Activated naive CD4-positive, alpha-beta T cell treated with anti-CD3 and anti-CD28 coated beads, Interleukin-2, amount 50 U/mL, for 24 hours (primary cell): ENCODE measurements around the gene LRCOL1.
A peak's percentile ranks its signal among the peaks of the same experiment; 100 is the strongest.

Source experiments
- H3K27ac Mint-ChIP-seq: one replicate; pipeline ENCODE4 v1.8.0; 2021; ENCODE audit warnings: mild to moderate bottlenecking, mixed read lengths
- H3K27me3 Mint-ChIP-seq: one replicate; pipeline ENCODE4 v1.8.0; 2021; ENCODE audit warnings: mixed read lengths
- H3K36me3 Mint-ChIP-seq: one replicate; pipeline ENCODE4 v1.8.0; 2021; ENCODE audit warnings: mixed read lengths
- H3K4me1 Mint-ChIP-seq: one replicate; pipeline ENCODE4 v1.8.0; 2021; ENCODE audit warnings: mixed read lengths
- H3K4me3 Mint-ChIP-seq: one replicate; pipeline ENCODE4 v1.8.0; 2021; ENCODE audit warnings: mild to moderate bottlenecking, mixed read lengths
- H3K9me3 Mint-ChIP-seq: one replicate; pipeline ENCODE4 v1.8.0; 2021; ENCODE audit warnings: mixed read lengths

The LRCOL1 gene

GRCh38 chr12:132615579-132616038, 5.2 kb upstream of the LRCOL1 start:
- peaks cover 3% of the 10 kb centered on the region for H3K36me3 Mint-ChIP-seq
- H3K4me1 Mint-ChIP-seq = peaks cover 14% of the 10 kb centered on the region
- no peak overlapping the region for H3K4me3 Mint-ChIP-seq
- H3K9me3 Mint-ChIP-seq = no peaks in the 10 kb centered on the region
- peak overlapping the region; percentile 59 for H3K27ac Mint-ChIP-seq
- peaks cover 25% of the 10 kb centered on the region for H3K27me3 Mint-ChIP-seq

GRCh38 chr12:132614861-132615578, 4.6 kb upstream of the LRCOL1 start:
- Mint-ChIP-seq H3K9me3 (no peaks in the 10 kb centered on the region), H3K4me3 (peak overlapping the region; percentile 30), H3K27me3 (peaks cover 28% of the 10 kb centered on the region), H3K36me3 (peaks cover 3% of the 10 kb centered on the region), H3K4me1 (peaks cover 19% of the 10 kb centered on the region), H3K27ac (no peak overlapping the region)

DNA sequence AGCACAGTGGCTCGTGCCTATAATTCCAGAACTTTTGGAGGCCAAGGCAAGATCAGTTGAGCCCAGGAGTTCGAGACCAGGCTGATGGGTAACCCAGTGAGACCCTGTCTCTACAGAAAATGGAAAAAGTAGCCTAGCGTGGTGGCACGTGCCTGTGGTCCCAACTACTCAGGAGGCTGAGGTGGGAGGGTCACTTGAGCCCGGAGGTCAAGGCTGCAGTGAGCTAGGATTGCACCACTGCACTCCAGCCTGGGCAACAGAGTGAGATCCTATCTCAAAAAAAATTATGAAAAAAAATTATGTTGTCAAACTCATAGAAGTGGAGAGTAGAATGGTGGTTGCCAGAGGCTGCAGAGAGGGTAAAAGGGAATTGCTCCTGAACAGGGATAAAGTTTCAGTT, 3.6 kb upstream of the LRCOL1 start:
- H3K4me1 Mint-ChIP-seq = peaks cover 19% of the 10 kb centered on the region
- peaks cover 3% of the 10 kb centered on the region for H3K36me3 Mint-ChIP-seq
- no peaks in the 10 kb centered on the region for H3K9me3 Mint-ChIP-seq
- H3K27me3 Mint-ChIP-seq = peaks cover 29% of the 10 kb centered on the region
- H3K4me3 Mint-ChIP-seq = no peak overlapping the region
- no peak overlapping the region for H3K27ac Mint-ChIP-seq

DNA sequence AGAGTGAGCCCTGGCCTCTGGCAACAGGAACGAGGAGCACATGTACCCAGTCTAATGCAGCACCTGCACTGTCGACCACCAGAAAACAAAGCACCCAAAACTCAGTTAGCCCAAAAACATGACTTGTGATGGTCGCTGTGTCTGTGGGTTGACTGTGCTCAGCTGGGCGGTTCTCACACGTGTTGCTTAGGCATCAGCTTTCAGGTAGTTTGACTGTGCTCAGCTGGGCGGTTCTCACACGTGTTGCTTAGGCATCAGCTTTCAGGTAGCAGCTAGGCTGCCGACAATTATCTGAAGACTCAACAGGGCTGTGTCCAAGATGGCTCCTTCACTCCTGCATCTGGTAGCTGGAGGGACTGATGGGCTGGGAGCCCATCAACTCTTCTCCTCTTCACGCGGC, 1.2 kb upstream of the LRCOL1 start:
- no peak overlapping the region for H3K27ac Mint-ChIP-seq
- peaks cover 24% of the 10 kb centered on the region for H3K27me3 Mint-ChIP-seq
- H3K4me3 Mint-ChIP-seq = no peak overlapping the region
- H3K9me3 Mint-ChIP-seq = no peaks in the 10 kb centered on the region
- H3K4me1 Mint-ChIP-seq = peaks cover 11% of the 10 kb centered on the region
- H3K36me3 Mint-ChIP-seq = no peaks in the 10 kb centered on the region

DNA sequence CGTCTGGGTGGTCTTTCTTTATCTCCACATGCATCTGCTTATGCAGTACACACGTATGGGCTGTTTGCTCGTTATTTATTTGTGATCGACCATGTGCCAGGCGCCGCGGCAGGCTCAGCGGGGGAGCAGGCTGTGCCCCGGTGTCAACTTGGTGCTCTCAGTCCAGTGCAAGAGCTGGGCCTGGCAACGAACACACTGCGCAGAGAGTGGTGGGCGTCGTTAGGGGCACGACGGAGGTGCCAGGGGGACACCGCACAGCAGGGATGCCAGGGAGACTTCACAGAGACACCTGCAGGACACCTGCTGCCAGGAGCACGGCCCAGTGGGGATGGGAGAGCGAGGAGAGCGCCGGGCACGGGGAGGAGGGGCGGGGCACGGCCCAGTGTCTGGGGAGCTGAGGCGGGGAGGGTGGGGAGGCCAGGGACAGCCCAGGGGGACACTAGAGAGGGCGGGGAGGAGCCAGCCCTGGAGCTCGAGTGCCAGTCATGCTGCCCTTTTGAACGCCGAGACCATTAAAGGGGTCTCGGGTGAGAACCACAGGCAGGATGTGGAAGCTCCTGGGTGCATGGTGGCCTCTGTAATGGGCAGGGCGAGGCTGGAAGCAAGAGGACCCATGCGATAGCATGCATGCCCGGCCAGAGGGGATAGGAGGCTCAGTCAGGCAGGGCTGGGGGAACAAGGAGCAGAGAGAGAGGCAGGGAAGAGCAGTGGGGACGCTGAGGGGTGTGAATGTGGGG, 652 bp upstream of the LRCOL1 start:
- H3K36me3 Mint-ChIP-seq = no peaks in the 10 kb centered on the region
- peaks cover 11% of the 10 kb centered on the region for H3K4me1 Mint-ChIP-seq
- peaks cover 27% of the 10 kb centered on the region for H3K27me3 Mint-ChIP-seq
- peak overlapping the region; percentile 67 for H3K4me3 Mint-ChIP-seq
- no peak overlapping the region for H3K27ac Mint-ChIP-seq
- H3K9me3 Mint-ChIP-seq = no peaks in the 10 kb centered on the region

DNA sequence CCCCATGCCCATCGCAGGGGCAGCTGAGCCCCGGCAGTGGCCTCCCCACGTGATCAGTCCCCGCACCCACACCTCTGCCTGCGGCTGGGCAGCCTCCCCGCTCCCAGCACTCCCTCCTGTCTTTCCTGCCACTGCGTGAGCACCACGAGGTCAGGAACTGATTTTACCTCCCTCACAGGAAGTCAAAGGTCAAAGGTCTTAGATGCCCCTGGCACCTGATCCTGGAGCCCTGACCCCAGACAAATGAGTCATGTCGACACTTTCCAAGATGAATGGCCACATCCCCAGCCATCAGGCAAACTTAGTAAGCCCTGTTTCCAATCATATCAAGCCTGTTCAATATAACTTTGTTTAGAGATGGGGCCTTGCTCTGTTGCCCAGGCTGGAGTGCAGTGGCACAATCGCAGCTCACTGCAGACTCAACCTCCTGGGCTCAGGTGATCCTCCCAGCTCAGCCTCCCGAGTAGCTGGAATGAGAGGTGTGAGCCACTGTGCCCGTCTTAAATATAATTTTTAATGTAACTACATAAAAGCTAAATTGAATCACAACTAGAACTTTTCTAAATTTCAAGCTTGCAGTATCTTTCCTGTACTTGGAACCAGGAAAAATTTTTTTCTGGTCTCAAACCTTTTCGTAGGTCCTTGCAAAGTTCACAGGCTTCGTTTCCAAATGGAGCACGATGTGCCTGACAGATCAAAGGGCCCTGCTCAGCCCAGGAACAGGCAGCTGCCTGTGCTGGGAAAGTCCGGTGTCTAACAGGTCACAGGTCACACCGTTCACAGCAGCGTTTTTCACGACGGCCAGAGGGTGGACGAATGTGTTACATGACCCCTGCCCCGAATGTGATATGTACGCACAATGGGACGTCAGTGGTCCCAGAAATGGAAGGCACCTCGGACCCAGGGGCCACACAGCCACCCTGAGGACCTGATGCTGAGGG, 1.9 kb downstream of the LRCOL1 start:
- Mint-ChIP-seq H3K4me3 (no peak overlapping the region), H3K27me3 (peaks cover 23% of the 10 kb centered on the region), H3K36me3 (no peaks in the 10 kb centered on the region), H3K9me3 (no peaks in the 10 kb centered on the region), H3K4me1 (peaks cover 5% of the 10 kb centered on the region), H3K27ac (no peak overlapping the region)

DNA sequence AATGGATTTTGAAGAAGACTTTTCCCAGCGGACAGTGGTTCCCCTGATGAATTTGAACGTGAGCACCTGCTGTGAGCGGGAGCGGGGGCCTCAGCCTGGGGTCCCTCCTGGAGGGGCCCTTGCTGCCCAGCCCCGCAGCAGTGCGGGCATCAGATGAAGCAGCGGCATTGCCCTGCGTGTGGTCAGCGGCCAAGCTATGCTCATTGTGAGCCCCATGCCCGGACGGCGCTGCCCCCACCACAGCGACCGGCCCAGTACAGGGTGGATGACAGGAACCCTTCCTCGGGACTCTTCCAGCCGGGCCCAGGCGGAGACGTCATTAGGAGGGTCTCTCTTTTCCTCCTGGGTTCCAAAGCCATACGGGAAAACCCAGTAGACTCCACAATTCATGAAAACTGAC, 3.5 kb downstream of the LRCOL1 start:
- H3K27ac Mint-ChIP-seq = no peak overlapping the region
- peaks cover 5% of the 10 kb centered on the region for H3K4me1 Mint-ChIP-seq
- H3K27me3 Mint-ChIP-seq = peaks cover 30% of the 10 kb centered on the region
- no peaks in the 10 kb centered on the region for H3K36me3 Mint-ChIP-seq
- H3K4me3 Mint-ChIP-seq = no peak overlapping the region
- no peaks in the 10 kb centered on the region for H3K9me3 Mint-ChIP-seq

GRCh38 chr12:132606466-132606865, 3.9 kb downstream of the LRCOL1 start:
- Mint-ChIP-seq H3K9me3 (no peaks in the 10 kb centered on the region), H3K27me3 (peaks cover 31% of the 10 kb centered on the region), H3K4me1 (peaks cover 5% of the 10 kb centered on the region), H3K4me3 (no peak overlapping the region), H3K36me3 (no peaks in the 10 kb centered on the region), H3K27ac (no peak overlapping the region)

- H3K36me3 Mint-ChIP-seq = no peaks in the 10 kb centered on the region
- peaks cover 5% of the 10 kb centered on the region for H3K4me1 Mint-ChIP-seq
- H3K9me3 Mint-ChIP-seq = no peaks in the 10 kb centered on the region
- H3K27me3 Mint-ChIP-seq = peaks cover 32% of the 10 kb centered on the region
- no peak overlapping the region for H3K4me3 Mint-ChIP-seq
- H3K27ac Mint-ChIP-seq = no peak overlapping the region
Measured at GRCh38 chr12:132605892-132606291, 4.5 kb downstream of the LRCOL1 start.

DNA sequence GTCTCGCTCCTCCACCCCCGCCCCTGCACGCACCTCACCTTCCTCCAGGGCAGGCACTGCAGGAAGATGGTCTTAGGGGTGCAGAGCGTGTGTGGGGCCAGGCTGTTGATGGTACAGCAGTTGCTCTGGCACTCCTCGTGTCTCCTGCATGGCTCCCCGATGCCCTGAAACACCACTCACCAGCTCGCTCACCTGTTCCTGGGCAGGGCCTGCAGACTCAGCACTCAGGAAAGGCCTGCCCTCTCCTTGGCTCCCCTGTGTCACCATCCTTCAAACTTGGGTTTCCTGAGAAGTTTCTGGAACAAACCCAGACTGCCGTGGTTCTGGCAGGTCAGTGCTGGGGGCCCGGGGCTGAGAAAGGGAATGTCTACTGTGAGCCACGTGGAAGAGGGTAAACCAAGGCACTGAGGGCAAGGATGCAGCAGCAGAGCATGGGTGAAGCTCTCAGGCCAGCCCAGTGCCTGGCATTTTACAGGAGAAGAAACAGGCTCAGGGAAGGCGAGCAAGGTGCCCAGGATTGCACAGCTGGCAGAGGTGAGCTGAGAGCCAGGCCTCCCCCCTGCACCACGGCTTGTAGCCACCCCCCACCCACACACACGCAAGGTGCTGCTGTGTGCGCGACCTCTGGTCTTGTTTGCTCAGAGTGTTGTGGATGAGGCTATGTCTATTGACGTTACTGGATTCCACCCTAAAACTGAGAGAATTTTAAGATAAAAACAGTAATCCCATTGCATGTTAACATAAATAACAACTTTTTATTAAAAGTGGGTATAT, 5.5 kb downstream of the LRCOL1 start:
- peaks cover 27% of the 10 kb centered on the region for H3K27me3 Mint-ChIP-seq
- no peak overlapping the region for H3K27ac Mint-ChIP-seq
- peaks cover 4% of the 10 kb centered on the region for H3K4me1 Mint-ChIP-seq
- no peak overlapping the region for H3K4me3 Mint-ChIP-seq
- no peaks in the 10 kb centered on the region for H3K36me3 Mint-ChIP-seq
- H3K9me3 Mint-ChIP-seq = no peaks in the 10 kb centered on the region

GRCh38 chr12:132604151-132604618, 6.2 kb downstream of the LRCOL1 start:
- H3K27me3 Mint-ChIP-seq = peaks cover 27% of the 10 kb centered on the region

GRCh38 chr12:132603240-132604150, 6.9 kb downstream of the LRCOL1 start:
- H3K27ac Mint-ChIP-seq = no peak overlapping the region
- no peak overlapping the region for H3K4me3 Mint-ChIP-seq
- H3K27me3 Mint-ChIP-seq = peaks cover 25% of the 10 kb centered on the region
- H3K4me1 Mint-ChIP-seq = peaks cover 8% of the 10 kb centered on the region
- no peaks in the 10 kb centered on the region for H3K36me3 Mint-ChIP-seq
- H3K9me3 Mint-ChIP-seq = no peaks in the 10 kb centered on the region

More at GRCh38 chr12:132604151-132604618, 6.2 kb downstream of the LRCOL1 start:
- Mint-ChIP-seq H3K27ac (no peak overlapping the region), H3K4me1 (peaks cover 4% of the 10 kb centered on the region), H3K4me3 (no peak overlapping the region), H3K36me3 (no peaks in the 10 kb centered on the region), H3K9me3 (no peaks in the 10 kb centered on the region)

GRCh38 chr12:132602572-132603239, 7.7 kb downstream of the LRCOL1 start:
- Mint-ChIP-seq H3K4me3 (no peak overlapping the region), H3K4me1 (peaks cover 10% of the 10 kb centered on the region), H3K36me3 (no peaks in the 10 kb centered on the region), H3K27me3 (peaks cover 20% of the 10 kb centered on the region), H3K9me3 (no peaks in the 10 kb centered on the region), H3K27ac (no peak overlapping the region)
